CD4-positive, alpha-beta T cell (primary cell): ENCODE data around the gene ADAM22. TPM values are rescaled to one million over a fixed set of nuclear protein-coding genes. Genes with fewer than 3 reads are reported as not detected.

Source experiments
- ATAC-seq: fragments of 200-7000 bp; cut with Tn5 transposase; one replicate; pipeline ENCODE4 v1.10.0; 2022; ENCODE audit warnings: mild to moderate bottlenecking; ENCODE audit not compliant: poor library complexity
- CTCF ChIA-PET: fragments of 350-600 bp; sonication (Branson Sonifier 250); formaldehyde crosslinking; loops from one replicate; lab custom pipeline; 2021; ENCODE audit warnings: antibody characterized with exemption, inconsistent platforms; lab: Charles Lee
- POLR2A ChIA-PET: fragments of 350-600 bp; sonication (Branson Sonifier 250); formaldehyde crosslinking; loops from one replicate; lab custom pipeline; 2021; ENCODE audit warnings: antibody characterized with exemption, inconsistent platforms; lab: Charles Lee
- DNase-seq, 14 experiments: peaks; one replicate each; pipeline ENCODE4 v3.0.0-alpha.2; 2013 to 2020; ENCODE audit warnings: mixed read lengths in 2 of 14
- H3K27ac ChIP-seq, 2 donors: one replicate each; pipeline versions ENCODE4 v1.5.1 to v1.7.0; 2013; ENCODE audit warnings: low read length in 2 of 2, low read depth in 1 of 2, mild to moderate bottlenecking in 1 of 2
- H3K27me3 ChIP-seq, 2 experiments: 1 replicate in 1 of 2; 2 replicates in 1 of 2; pipeline versions ENCODE4 v1.6.1 to v1.7.0; 2013; ENCODE audit warnings: low read length in 2 of 2, control low read depth in 1 of 2, mild to moderate bottlenecking in 1 of 2, moderate library complexity in 1 of 2; ENCODE audit not compliant: insufficient read depth in 2 of 2, control insufficient read depth in 1 of 2
- H3K36me3 ChIP-seq: one replicate; pipeline ENCODE4 v1.6.1; 2013; ENCODE audit warnings: low read length, control low read depth; ENCODE audit not compliant: insufficient read depth
- H3K4me1 ChIP-seq: one replicate; pipeline ENCODE4 v1.6.1; 2013; ENCODE audit warnings: low read length, control low read depth; ENCODE audit not compliant: insufficient read depth
- H3K4me3 ChIP-seq: one replicate; pipeline ENCODE4 v1.5.1; 2013; ENCODE audit warnings: mild to moderate bottlenecking, low read length, moderate library complexity
- H3K9me3 ChIP-seq, 2 experiments: 1 replicate in 1 of 2; 2 replicates in 1 of 2; pipeline versions ENCODE4 v1.6.1 to v1.7.0; 2013; ENCODE audit warnings: low read length in 2 of 2, mild to moderate bottlenecking in 2 of 2, control low read depth in 1 of 2, moderate library complexity in 1 of 2; ENCODE audit not compliant: control insufficient read depth in 1 of 2, insufficient read depth in 1 of 2
- H3K27ac Mint-ChIP-seq: one replicate; pipeline ENCODE4 v1.8.0; 2020; ENCODE audit warnings: mixed read lengths
- H3K27me3 Mint-ChIP-seq: one replicate; pipeline ENCODE4 v1.8.0; 2021; ENCODE audit warnings: mixed read lengths
- H3K36me3 Mint-ChIP-seq: one replicate; pipeline ENCODE4 v1.8.0; 2021; ENCODE audit warnings: low read depth, mixed read lengths
- H3K4me1 Mint-ChIP-seq: one replicate; pipeline ENCODE4 v1.8.0; 2021; ENCODE audit warnings: low read depth, mixed read lengths
- H3K4me3 Mint-ChIP-seq: one replicate; pipeline ENCODE4 v1.8.0; 2020; ENCODE audit warnings: mild to moderate bottlenecking, mixed read lengths
- H3K9me3 Mint-ChIP-seq: one replicate; pipeline ENCODE4 v1.8.0; 2020; ENCODE audit warnings: mixed read lengths
- intact Hi-C, 2 experiments: fragments of 100-400 bp; cut with DNase I in 1 of 2; cut with micrococcal nuclease in 1 of 2; formaldehyde crosslinking; loops; one replicate each; pipeline versions ENCODE4 v1.15.1 to v1.9.0; 2023 to 2025; cut with DNase I, micrococcal nuclease
- total RNA-seq, 174 experiments: library from RNA in 2 of 174; stranded (reverse) in 2 of 174; gene quantifications; one replicate each; pipeline ENCODE4 v1.2.3 and lab custom pipeline; 2021 to 2026
- TF ChIP-seq, protein P1 (sequence below): fragments of 200-600 bp; IDR thresholded peaks from one replicate; pipeline ENCODE4 v1.8.0; 2022; ENCODE audit warnings: antibody characterized with exemption, mild to moderate bottlenecking

Gene ADAM22
- total RNA-seq, 2 experiments from 2014 or later: 0.60 to 0.64 TPM

GRCh38 chr7:88226886-88227516, 292.9 kb downstream of the ADAM22 start:
- POLR2A ChIA-PET: no interaction called here
- Histone ChIP-seq H3K27ac (no peak overlapping the region), H3K36me3 (no peaks in the 10 kb centered on the region), H3K9me3 (peaks cover 3 to 8% of the 10 kb centered on the region in 2 experiments), H3K4me3 (no peak overlapping the region), H3K4me1 (no peaks in the 10 kb centered on the region), H3K27me3 (peaks cover 0 to 8% of the 10 kb centered on the region in 2 experiments)
- no peaks in the 10 kb centered on the region for H3K9me3 Mint-ChIP-seq
- no peak for ATAC-seq
- intact Hi-C loops: no loop called here
- H3K4me1 Mint-ChIP-seq: no peaks in the 10 kb centered on the region
- DNase-seq: no peak
- no peak overlapping the region for H3K4me3 Mint-ChIP-seq
- no peak overlapping the region for H3K27ac Mint-ChIP-seq
- TF ChIP-seq, protein P1, sequence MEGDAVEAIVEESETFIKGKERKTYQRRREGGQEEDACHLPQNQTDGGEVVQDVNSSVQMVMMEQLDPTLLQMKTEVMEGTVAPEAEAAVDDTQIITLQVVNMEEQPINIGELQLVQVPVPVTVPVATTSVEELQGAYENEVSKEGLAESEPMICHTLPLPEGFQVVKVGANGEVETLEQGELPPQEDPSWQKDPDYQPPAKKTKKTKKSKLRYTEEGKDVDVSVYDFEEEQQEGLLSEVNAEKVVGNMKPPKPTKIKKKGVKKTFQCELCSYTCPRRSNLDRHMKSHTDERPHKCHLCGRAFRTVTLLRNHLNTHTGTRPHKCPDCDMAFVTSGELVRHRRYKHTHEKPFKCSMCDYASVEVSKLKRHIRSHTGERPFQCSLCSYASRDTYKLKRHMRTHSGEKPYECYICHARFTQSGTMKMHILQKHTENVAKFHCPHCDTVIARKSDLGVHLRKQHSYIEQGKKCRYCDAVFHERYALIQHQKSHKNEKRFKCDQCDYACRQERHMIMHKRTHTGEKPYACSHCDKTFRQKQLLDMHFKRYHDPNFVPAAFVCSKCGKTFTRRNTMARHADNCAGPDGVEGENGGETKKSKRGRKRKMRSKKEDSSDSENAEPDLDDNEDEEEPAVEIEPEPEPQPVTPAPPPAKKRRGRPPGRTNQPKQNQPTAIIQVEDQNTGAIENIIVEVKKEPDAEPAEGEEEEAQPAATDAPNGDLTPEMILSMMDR: no peak
- CTCF ChIA-PET: no interaction called here
- H3K27me3 Mint-ChIP-seq: peaks cover 29% of the 10 kb centered on the region
- H3K36me3 Mint-ChIP-seq: no peaks in the 10 kb centered on the region

- no peaks in the 10 kb centered on the region for H3K36me3 Mint-ChIP-seq
- intact Hi-C loops: no loop called here
- Histone ChIP-seq H3K4me1 (no peaks in the 10 kb centered on the region), H3K9me3 (peaks cover 3 to 8% of the 10 kb centered on the region in 2 experiments), H3K4me3 (no peak overlapping the region), H3K27me3 (peaks cover 0 to 8% of the 10 kb centered on the region in 2 experiments), H3K36me3 (no peaks in the 10 kb centered on the region), H3K27ac (no peak overlapping the region)
- no peaks in the 10 kb centered on the region for H3K9me3 Mint-ChIP-seq
- POLR2A ChIA-PET: interaction anchor here (1.4 kb wide), 1 partner anchor 9 kb away, joined by 3 read pairs; no protein-coding TSS in a partner anchor
- H3K4me1 Mint-ChIP-seq: no peaks in the 10 kb centered on the region
- peaks cover 29% of the 10 kb centered on the region for H3K27me3 Mint-ChIP-seq
- ATAC-seq: no peak
- no peak for DNase-seq
- H3K4me3 Mint-ChIP-seq: no peak overlapping the region
- CTCF ChIA-PET: interaction anchor here (1.2 to 1.8 kb wide), 2 partner anchors 9 to 15 kb away, joined by 4 to 6 read pairs; partner anchors contain the start of gene SRI
- TF ChIP-seq, protein P1: no peak
- H3K27ac Mint-ChIP-seq: no peak overlapping the region
These were observed 295.4 kb downstream of the ADAM22 start for GRCh38 chr7:88229302-88229995.

DNA sequence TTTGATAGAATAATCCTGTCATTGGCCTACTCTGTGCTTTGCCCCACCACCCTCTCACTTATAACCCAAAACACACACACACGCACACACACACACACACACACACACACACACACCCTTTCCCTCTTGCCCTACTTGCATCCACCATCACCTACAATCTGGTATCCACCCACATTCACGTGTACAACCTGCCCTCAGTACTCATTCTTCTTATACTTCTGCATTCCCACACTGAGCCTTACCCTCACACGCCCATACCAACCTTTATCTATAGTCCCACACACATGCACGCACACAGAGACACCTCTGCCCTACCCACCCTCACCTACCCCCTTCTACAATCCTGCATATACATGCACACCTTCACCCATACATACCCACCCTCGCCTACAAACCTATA, 296.6 kb downstream of the ADAM22 start:
- no peak overlapping the region for H3K27ac Mint-ChIP-seq
- H3K36me3 ChIP-seq: no peaks in the 10 kb centered on the region
- TF ChIP-seq, protein P1: no peak
- ATAC-seq: no peak
- no peak overlapping the region for H3K27ac ChIP-seq
- ChIA-PET CTCF (no interaction called here), POLR2A (no interaction called here)
- H3K4me1 Mint-ChIP-seq: no peaks in the 10 kb centered on the region
- H3K4me3 Mint-ChIP-seq: no peak overlapping the region
- H3K9me3 ChIP-seq: peaks cover 3 to 8% of the 10 kb centered on the region in 2 experiments
- intact Hi-C loops: no loop called here
- no peaks in the 10 kb centered on the region for H3K36me3 Mint-ChIP-seq
- no peaks in the 10 kb centered on the region for H3K4me1 ChIP-seq
- no peaks in the 10 kb centered on the region for H3K9me3 Mint-ChIP-seq
- peaks cover 0 to 8% of the 10 kb centered on the region in 2 experiments for H3K27me3 ChIP-seq
- H3K4me3 ChIP-seq: no peak overlapping the region
- no peak for DNase-seq
- H3K27me3 Mint-ChIP-seq: peaks cover 25% of the 10 kb centered on the region
